ENCODE results near the gene PLCL2.
A peak's percentile ranks its signal among the peaks of the same experiment; 100 is the strongest.

Gene PLCL2

GRCh38 chr3:17054301-17054981 lies 169.7 kb downstream of the PLCL2 start:
- Histone ChIP-seq H3K9me3 (ENCODE audit: insufficient read depth, low read depth, low read length) (no peaks in the 10 kb centered on the region), H3K9ac (ENCODE audit: low read depth, low read length) (no peak overlapping the region), H3K4me3 (ENCODE audit: low read length) (no peak overlapping the region), H3K27me3 (ENCODE audit: insufficient read depth, low read length) (no peaks in the 10 kb centered on the region), H3K27ac (ENCODE audit: low read depth, low read length) (no peak overlapping the region), H3K4me1 (ENCODE audit: insufficient read depth, low read length) (no peaks in the 10 kb centered on the region), H3K36me3 (ENCODE audit: insufficient read depth, low read length) (no peaks in the 10 kb centered on the region)
- WGBS: 94% methylated on average over 1 of the region's 1 CpG

GRCh38 chr3:17054982-17055343 lies 170.2 kb downstream of the PLCL2 start:
- Histone ChIP-seq H3K4me1 (ENCODE audit: insufficient read depth, low read length) (no peaks in the 10 kb centered on the region), H3K27me3 (ENCODE audit: insufficient read depth, low read length) (no peaks in the 10 kb centered on the region), H3K9ac (ENCODE audit: low read depth, low read length) (no peak overlapping the region), H3K27ac (ENCODE audit: low read depth, low read length) (no peak overlapping the region), H3K4me3 (ENCODE audit: low read length) (no peak overlapping the region), H3K36me3 (ENCODE audit: insufficient read depth, low read length) (no peaks in the 10 kb centered on the region), H3K9me3 (ENCODE audit: insufficient read depth, low read depth, low read length) (no peaks in the 10 kb centered on the region)

GRCh38 chr3:17055374-17056276 lies 170.9 kb downstream of the PLCL2 start:
- Histone ChIP-seq H3K9me3 (ENCODE audit: insufficient read depth, low read depth, low read length) (no peaks in the 10 kb centered on the region), H3K36me3 (ENCODE audit: insufficient read depth, low read length) (no peaks in the 10 kb centered on the region), H3K27ac (ENCODE audit: low read depth, low read length) (no peak overlapping the region), H3K4me3 (ENCODE audit: low read length) (no peak overlapping the region), H3K9ac (ENCODE audit: low read depth, low read length) (no peak overlapping the region), H3K4me1 (ENCODE audit: insufficient read depth, low read length) (no peaks in the 10 kb centered on the region), H3K27me3 (ENCODE audit: insufficient read depth, low read length) (no peaks in the 10 kb centered on the region)
- 95% methylated on average over 7 of the region's 7 CpGs for WGBS

- no peaks in the 10 kb centered on the region for H3K27me3 ChIP-seq (ENCODE audit: insufficient read depth, low read length)
- no peaks in the 10 kb centered on the region for H3K36me3 ChIP-seq (ENCODE audit: insufficient read depth, low read length)
- H3K9ac ChIP-seq (ENCODE audit: low read depth, low read length): no peak overlapping the region
- no peak overlapping the region for H3K4me3 ChIP-seq (ENCODE audit: low read length)
- peaks cover 2% of the 10 kb centered on the region; the same call in 1 of the 2 replicates for H3K4me1 ChIP-seq (ENCODE audit: insufficient read depth, low read length)
- 91% methylated on average over 4 of the region's 4 CpGs for WGBS
- H3K9me3 ChIP-seq (ENCODE audit: insufficient read depth, low read depth, low read length): no peaks in the 10 kb centered on the region
- no peak overlapping the region for H3K27ac ChIP-seq (ENCODE audit: low read depth, low read length)
Measured at GRCh38 chr3:17057321-17057720, 172.6 kb downstream of the PLCL2 start.

GRCh38 chr3:17059989-17060550 lies 175.3 kb downstream of the PLCL2 start:
- H3K36me3 ChIP-seq (ENCODE audit: insufficient read depth, low read length): no peaks in the 10 kb centered on the region
- 94% methylated on average over 5 of the region's 5 CpGs for WGBS
- no peak overlapping the region for H3K27ac ChIP-seq (ENCODE audit: low read depth, low read length)
- peaks cover 4% of the 10 kb centered on the region; the same call in 1 of the 2 replicates for H3K4me1 ChIP-seq (ENCODE audit: insufficient read depth, low read length)
- H3K9ac ChIP-seq (ENCODE audit: low read depth, low read length): no peak overlapping the region
- no peaks in the 10 kb centered on the region for H3K9me3 ChIP-seq (ENCODE audit: insufficient read depth, low read depth, low read length)
- no peak overlapping the region for H3K4me3 ChIP-seq (ENCODE audit: low read length)
- no peaks in the 10 kb centered on the region for H3K27me3 ChIP-seq (ENCODE audit: insufficient read depth, low read length)

- Histone ChIP-seq H3K36me3 (ENCODE audit: insufficient read depth, low read length) (no peaks in the 10 kb centered on the region), H3K27ac (ENCODE audit: low read depth, low read length) (no peak overlapping the region), H3K4me3 (ENCODE audit: low read length) (no peak overlapping the region), H3K27me3 (ENCODE audit: insufficient read depth, low read length) (no peaks in the 10 kb centered on the region), H3K4me1 (ENCODE audit: insufficient read depth, low read length) (peaks cover 4% of the 10 kb centered on the region; the same call in 1 of the 2 replicates), H3K9me3 (ENCODE audit: insufficient read depth, low read depth, low read length) (no peaks in the 10 kb centered on the region), H3K9ac (ENCODE audit: low read depth, low read length) (no peak overlapping the region)
- 97% methylated on average over 3 of the region's 3 CpGs for WGBS
Measured at GRCh38 chr3:17061005-17061404, 176.2 kb downstream of the PLCL2 start.

GRCh38 chr3:17062736-17063135 lies 178.0 kb downstream of the PLCL2 start:
- Histone ChIP-seq H3K4me1 (ENCODE audit: insufficient read depth, low read length) (peaks cover 4% of the 10 kb centered on the region; the same call in 1 of the 2 replicates), H3K27ac (ENCODE audit: low read depth, low read length) (no peak overlapping the region), H3K9me3 (ENCODE audit: insufficient read depth, low read depth, low read length) (no peaks in the 10 kb centered on the region), H3K36me3 (ENCODE audit: insufficient read depth, low read length) (no peaks in the 10 kb centered on the region), H3K4me3 (ENCODE audit: low read length) (no peak overlapping the region), H3K9ac (ENCODE audit: low read depth, low read length) (no peak overlapping the region), H3K27me3 (ENCODE audit: insufficient read depth, low read length) (no peaks in the 10 kb centered on the region)
- 78% methylated on average over 3 of the region's 3 CpGs for WGBS

- H3K27me3 ChIP-seq (ENCODE audit: insufficient read depth, low read length): no peaks in the 10 kb centered on the region
- no peaks in the 10 kb centered on the region for H3K36me3 ChIP-seq (ENCODE audit: insufficient read depth, low read length)
- H3K9ac ChIP-seq (ENCODE audit: low read depth, low read length): no peak overlapping the region
- H3K4me1 ChIP-seq (ENCODE audit: insufficient read depth, low read length): peaks cover 4% of the 10 kb centered on the region; the same call in 1 of the 2 replicates
- H3K27ac ChIP-seq (ENCODE audit: low read depth, low read length): no peak overlapping the region
- H3K9me3 ChIP-seq (ENCODE audit: insufficient read depth, low read depth, low read length): no peaks in the 10 kb centered on the region
- H3K4me3 ChIP-seq (ENCODE audit: low read length): no peak overlapping the region
- WGBS: 95% methylated on average over 2 of the region's 3 CpGs
Measured at GRCh38 chr3:17063596-17063995, 178.8 kb downstream of the PLCL2 start.

GRCh38 chr3:17065315-17065714 lies 180.6 kb downstream of the PLCL2 start:
- Histone ChIP-seq H3K36me3 (ENCODE audit: insufficient read depth, low read length) (no peaks in the 10 kb centered on the region), H3K27ac (ENCODE audit: low read depth, low read length) (no peak overlapping the region), H3K9ac (ENCODE audit: low read depth, low read length) (no peak overlapping the region), H3K4me1 (ENCODE audit: insufficient read depth, low read length) (peaks cover 18% of the 10 kb centered on the region), H3K27me3 (ENCODE audit: insufficient read depth, low read length) (no peaks in the 10 kb centered on the region), H3K9me3 (ENCODE audit: insufficient read depth, low read depth, low read length) (no peaks in the 10 kb centered on the region), H3K4me3 (ENCODE audit: low read length) (no peak overlapping the region)
- WGBS: 94% methylated on average over 2 of the region's 2 CpGs

GRCh38 chr3:17065881-17066280 lies 181.1 kb downstream of the PLCL2 start:
- no peaks in the 10 kb centered on the region for H3K27me3 ChIP-seq (ENCODE audit: insufficient read depth, low read length)
- H3K36me3 ChIP-seq (ENCODE audit: insufficient read depth, low read length): no peaks in the 10 kb centered on the region
- H3K4me3 ChIP-seq (ENCODE audit: low read length): no peak overlapping the region
- H3K9ac ChIP-seq (ENCODE audit: low read depth, low read length): no peak overlapping the region
- no peaks in the 10 kb centered on the region for H3K9me3 ChIP-seq (ENCODE audit: insufficient read depth, low read depth, low read length)
- peaks cover 24% of the 10 kb centered on the region for H3K4me1 ChIP-seq (ENCODE audit: insufficient read depth, low read length)
- H3K27ac ChIP-seq (ENCODE audit: low read depth, low read length): no peak overlapping the region
- WGBS: 89% methylated on average over 4 of the region's 4 CpGs

- Histone ChIP-seq H3K9me3 (ENCODE audit: insufficient read depth, low read depth, low read length) (no peaks in the 10 kb centered on the region), H3K4me1 (ENCODE audit: insufficient read depth, low read length) (peaks cover 22% of the 10 kb centered on the region), H3K9ac (ENCODE audit: low read depth, low read length) (no peak overlapping the region), H3K36me3 (ENCODE audit: insufficient read depth, low read length) (no peaks in the 10 kb centered on the region), H3K27me3 (ENCODE audit: insufficient read depth, low read length) (no peaks in the 10 kb centered on the region), H3K27ac (ENCODE audit: low read depth, low read length) (0 out of 2 replicates have a peak overlapping the region, but pooled peaks have one; percentile 14), H3K4me3 (ENCODE audit: low read length) (no peak overlapping the region)
- WGBS: 83% methylated on average over 4 of the region's 4 CpGs
Measured at GRCh38 chr3:17069754-17070153, 185.0 kb downstream of the PLCL2 start.
